Measurements from ENCODE around the gene MGST2.
"Not testable (repeated sequence)": the region's sequence is repeated elsewhere in the genome, so short reads cannot be mapped to it uniquely, and the experiment has no call there.

MGST2 gene

GRCh38 chr4:139690419-139690818 lies 24.8 kb downstream of the MGST2 start:
- TF ChIP-seq CTCF (IDR thresholded peaks at IDR 0.05; ENCODE audit: low read depth, low read length) = no peak
- no peak overlapping the region for H3K4me3 ChIP-seq (ENCODE audit: low read depth, low read length)

GRCh38 chr4:139692309-139693012 lies 26.8 kb downstream of the MGST2 start:
- H3K4me3 ChIP-seq (ENCODE audit: low read depth, low read length) = no peak overlapping the region
- no peak for TF ChIP-seq CTCF (IDR thresholded peaks at IDR 0.05; ENCODE audit: low read depth, low read length)

- H3K4me3 ChIP-seq (ENCODE audit: low read depth, low read length) = no peak overlapping the region
- TF ChIP-seq CTCF (IDR thresholded peaks at IDR 0.05; ENCODE audit: low read depth, low read length) = no peak
These were observed 29.0 kb downstream of the MGST2 start for GRCh38 chr4:139694522-139695107.

- no peak for TF ChIP-seq CTCF (IDR thresholded peaks at IDR 0.05; ENCODE audit: low read depth, low read length)
- H3K4me3 ChIP-seq (ENCODE audit: low read depth, low read length) = no peak overlapping the region
These were observed 30.9 kb downstream of the MGST2 start for GRCh38 chr4:139696491-139696890.

- not testable (repeated sequence) for H3K4me3 ChIP-seq (ENCODE audit: low read depth, low read length)
These were observed 32.7 kb downstream of the MGST2 start for GRCh38 chr4:139698167-139698925.

- no peak for TF ChIP-seq CTCF (IDR thresholded peaks at IDR 0.05; ENCODE audit: low read depth, low read length)
- no peak overlapping the region for H3K4me3 ChIP-seq (ENCODE audit: low read depth, low read length)
These were observed 34.9 kb downstream of the MGST2 start for GRCh38 chr4:139700568-139700967.

GRCh38 chr4:139704915-139705485 lies 39.4 kb downstream of the MGST2 start:
- no peak for TF ChIP-seq CTCF (IDR thresholded peaks at IDR 0.05; ENCODE audit: low read depth, low read length)
- H3K4me3 ChIP-seq (ENCODE audit: low read depth, low read length) = no peak overlapping the region
